Measurements from ENCODE around the gene TMEM272. TPM values are rescaled to one million over a fixed set of nuclear protein-coding genes. Genes with fewer than 3 reads are reported as not detected.

TMEM272 gene
- total RNA-seq, 1 donor = not detected

DNA sequence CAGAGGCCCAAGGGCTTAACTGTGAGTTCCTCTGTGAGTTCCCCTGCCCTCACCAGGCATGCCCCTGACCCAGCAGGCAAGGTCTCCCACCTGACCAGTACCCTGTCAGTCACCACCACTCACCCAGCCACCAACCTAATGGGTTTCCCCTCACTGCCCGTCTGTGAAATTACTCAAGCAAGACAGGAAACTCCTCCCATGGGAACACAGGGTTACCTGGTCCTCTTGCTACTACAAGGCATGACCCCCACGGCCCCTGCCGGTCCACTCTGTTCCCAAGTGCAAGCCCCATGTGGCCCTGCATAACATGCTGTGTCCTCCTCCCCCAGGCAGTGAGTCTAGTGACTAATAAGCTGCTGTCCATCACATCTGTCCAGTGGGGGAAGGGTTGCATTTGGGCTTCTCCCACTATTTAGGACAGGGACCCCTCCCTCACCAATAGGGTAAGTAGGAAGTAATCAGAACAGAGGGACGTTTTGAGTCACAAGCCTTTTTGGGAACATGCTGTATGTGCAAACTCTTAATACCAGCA is 33.0 kb downstream of the TMEM272 start:
- H3K4me3 ChIP-seq (ENCODE audit: low read depth, low read length) = no peak overlapping the region
- DNase-seq (ENCODE audit: low read depth) = no peak
- TF ChIP-seq, protein P1, sequence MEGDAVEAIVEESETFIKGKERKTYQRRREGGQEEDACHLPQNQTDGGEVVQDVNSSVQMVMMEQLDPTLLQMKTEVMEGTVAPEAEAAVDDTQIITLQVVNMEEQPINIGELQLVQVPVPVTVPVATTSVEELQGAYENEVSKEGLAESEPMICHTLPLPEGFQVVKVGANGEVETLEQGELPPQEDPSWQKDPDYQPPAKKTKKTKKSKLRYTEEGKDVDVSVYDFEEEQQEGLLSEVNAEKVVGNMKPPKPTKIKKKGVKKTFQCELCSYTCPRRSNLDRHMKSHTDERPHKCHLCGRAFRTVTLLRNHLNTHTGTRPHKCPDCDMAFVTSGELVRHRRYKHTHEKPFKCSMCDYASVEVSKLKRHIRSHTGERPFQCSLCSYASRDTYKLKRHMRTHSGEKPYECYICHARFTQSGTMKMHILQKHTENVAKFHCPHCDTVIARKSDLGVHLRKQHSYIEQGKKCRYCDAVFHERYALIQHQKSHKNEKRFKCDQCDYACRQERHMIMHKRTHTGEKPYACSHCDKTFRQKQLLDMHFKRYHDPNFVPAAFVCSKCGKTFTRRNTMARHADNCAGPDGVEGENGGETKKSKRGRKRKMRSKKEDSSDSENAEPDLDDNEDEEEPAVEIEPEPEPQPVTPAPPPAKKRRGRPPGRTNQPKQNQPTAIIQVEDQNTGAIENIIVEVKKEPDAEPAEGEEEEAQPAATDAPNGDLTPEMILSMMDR (IDR thresholded peaks at IDR 0.05; ENCODE audit: insufficient read depth, low read length) = no peak

DNA sequence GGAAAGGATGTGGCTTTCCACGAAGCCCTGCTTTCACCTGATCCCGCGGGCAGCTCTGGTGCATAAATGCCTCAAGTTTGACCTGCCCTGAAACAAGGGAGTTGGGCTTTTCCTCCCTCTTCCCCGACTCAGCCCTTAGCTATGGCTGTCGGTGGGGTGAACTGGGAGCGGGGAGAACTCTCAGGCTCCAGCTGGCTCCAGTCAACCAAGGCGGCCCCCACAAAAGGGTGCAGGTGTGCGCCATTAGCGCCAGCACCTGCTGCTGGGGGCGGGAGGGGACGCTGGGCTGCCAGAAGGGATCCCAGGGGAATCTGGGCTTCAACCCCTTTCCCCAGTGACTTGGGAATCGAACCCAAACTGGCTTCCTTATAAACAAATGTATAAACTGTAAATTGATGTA is 33.9 kb downstream of the TMEM272 start:
- DNase-seq (ENCODE audit: low read depth) = no peak
- TF ChIP-seq, protein P1 (IDR thresholded peaks at IDR 0.05; ENCODE audit: insufficient read depth, low read length) = no peak
- no peak overlapping the region for H3K4me3 ChIP-seq (ENCODE audit: low read depth, low read length)

DNA sequence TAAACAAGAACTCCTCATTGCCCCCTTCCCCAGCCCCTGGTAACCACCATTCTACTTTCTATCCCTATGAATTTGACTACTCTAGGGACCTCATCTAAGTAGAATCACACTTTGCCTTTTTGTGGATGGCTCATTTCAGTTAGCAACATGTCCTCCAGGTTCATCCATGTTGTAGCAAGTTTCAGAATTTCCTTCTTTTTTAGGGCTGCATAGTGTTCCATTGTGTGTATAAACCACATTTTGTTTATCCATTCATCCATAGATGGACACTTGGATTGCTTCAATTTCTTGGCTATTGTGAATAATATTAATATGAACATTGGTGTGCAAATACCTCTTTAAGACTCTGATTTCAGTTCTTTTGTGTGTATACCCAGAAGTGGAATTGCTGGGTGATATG is 36.2 kb downstream of the TMEM272 start:
- no peak for DNase-seq (ENCODE audit: low read depth)
- TF ChIP-seq, protein P1 (IDR thresholded peaks at IDR 0.05; ENCODE audit: insufficient read depth, low read length) = no peak
- H3K4me3 ChIP-seq (ENCODE audit: low read depth, low read length) = no peak overlapping the region

DNA sequence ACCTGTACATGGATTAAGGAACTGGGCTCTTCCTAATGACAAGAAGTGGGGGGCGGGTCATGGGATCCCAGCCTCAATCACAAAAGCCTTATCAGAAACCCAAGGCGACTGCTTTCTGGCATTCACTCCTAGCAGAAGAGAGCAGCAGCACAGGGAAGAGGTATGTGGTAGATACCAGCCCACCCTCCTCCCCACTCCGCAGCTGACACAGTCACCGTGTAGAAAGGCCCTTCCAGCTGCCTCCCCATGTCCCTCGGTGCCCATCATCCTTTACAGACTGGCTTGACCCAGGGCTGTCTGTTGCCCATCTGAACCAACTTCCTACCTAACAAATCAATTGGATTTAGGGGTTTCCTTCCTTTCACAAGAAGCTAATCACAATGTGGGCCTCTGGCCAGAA is 37.9 kb downstream of the TMEM272 start:
- TF ChIP-seq, protein P1 (IDR thresholded peaks at IDR 0.05; ENCODE audit: insufficient read depth, low read length) = no peak
- H3K4me3 ChIP-seq (ENCODE audit: low read depth, low read length) = no peak overlapping the region
- DNase-seq (ENCODE audit: low read depth) = no peak

DNA sequence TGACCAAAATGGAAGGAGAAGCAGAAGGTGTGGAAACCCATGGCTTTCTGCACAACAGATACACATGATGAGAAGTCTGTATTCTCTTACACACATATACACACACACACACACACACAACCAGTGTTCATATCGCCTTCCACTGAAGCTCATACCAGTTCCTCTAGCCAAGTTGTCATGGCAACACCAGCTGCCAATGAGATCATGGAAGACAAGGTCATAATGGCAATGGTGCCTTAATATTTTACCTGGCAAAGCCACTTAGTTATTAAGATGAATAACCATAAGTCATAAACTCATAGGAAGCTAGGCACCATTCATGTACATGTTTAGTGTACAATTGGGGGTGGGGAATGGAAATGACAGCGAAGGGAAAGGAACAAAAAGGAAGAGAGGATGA is 38.4 kb downstream of the TMEM272 start:
- TF ChIP-seq, protein P1 (IDR thresholded peaks at IDR 0.05; ENCODE audit: insufficient read depth, low read length) = no peak
- no peak overlapping the region for H3K4me3 ChIP-seq (ENCODE audit: low read depth, low read length)
- peak; percentile 46 for DNase-seq (ENCODE audit: low read depth)

DNA sequence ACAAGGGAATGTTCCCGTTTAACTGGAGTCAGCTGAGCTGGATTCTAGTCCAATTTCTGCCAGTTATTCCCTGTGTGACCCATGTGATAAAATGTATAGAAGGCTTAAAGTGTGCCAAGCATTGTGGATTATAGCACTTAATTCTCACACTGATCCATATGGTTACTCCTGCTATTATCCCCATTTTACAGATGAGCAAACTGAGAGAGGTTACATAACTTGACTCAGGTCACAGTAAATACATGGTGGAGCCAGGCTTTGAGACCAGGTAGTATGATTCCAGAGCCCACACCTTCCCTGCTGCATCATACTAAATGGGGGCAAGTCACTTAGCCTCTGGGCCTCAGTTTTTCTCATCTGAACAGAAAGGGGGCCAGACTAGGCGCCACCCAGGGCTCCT is 39.1 kb downstream of the TMEM272 start:
- TF ChIP-seq, protein P1 (IDR thresholded peaks at IDR 0.05; ENCODE audit: insufficient read depth, low read length) = no peak
- no peak overlapping the region for H3K4me3 ChIP-seq (ENCODE audit: low read depth, low read length)
- no peak for DNase-seq (ENCODE audit: low read depth)

DNA sequence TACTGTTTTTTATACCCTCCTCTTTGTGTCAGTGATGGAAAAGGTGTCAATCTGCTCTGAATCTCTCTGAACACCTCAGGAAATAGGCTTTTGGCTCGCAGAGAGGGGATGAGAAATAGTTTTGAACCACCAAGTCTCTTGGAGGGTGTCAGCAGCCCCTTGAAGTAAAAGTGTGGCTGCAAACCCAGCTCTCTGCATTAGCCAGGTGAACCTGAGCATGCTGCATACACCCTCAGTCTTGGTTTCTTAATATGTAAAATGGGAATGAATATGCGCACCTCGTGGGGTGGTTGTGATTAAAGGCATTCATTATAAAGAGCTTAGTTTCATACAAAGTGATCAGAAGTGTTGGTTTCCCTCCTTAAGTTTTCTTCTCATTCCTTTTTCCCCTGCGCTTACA is 39.7 kb downstream of the TMEM272 start:
- DNase-seq (ENCODE audit: low read depth) = no peak
- no peak overlapping the region for H3K4me3 ChIP-seq (ENCODE audit: low read depth, low read length)
- TF ChIP-seq, protein P1 (IDR thresholded peaks at IDR 0.05; ENCODE audit: insufficient read depth, low read length) = no peak
